C1 segment of cervical spinal cord (tissue), 14 donors: ENCODE results near the gene FAM13A.
"Not testable (repeated sequence)": the region's sequence is repeated elsewhere in the genome, so short reads cannot be mapped to it uniquely, and the experiment has no call there.

Source experiments
- DNase-seq, 14 donors: peaks; one replicate each; lab custom pipeline; 2025; lab: John Stamatoyannopoulos, UW

The FAM13A gene

GRCh38 chr4:89056953-89057398, at the start of gene FAM13A:
FAM13A (minus strand) TSS chr4:89057185; CDS start chr4:89056964, 221 bp downstream.
- DNase-seq, result peak in 12 of 14 donors; percentile 14 to 92 (median 52)

GRCh38 chr4:89105726-89106125, 48.7 kb upstream of the FAM13A start:
- DNase-seq, result no peak

DNA sequence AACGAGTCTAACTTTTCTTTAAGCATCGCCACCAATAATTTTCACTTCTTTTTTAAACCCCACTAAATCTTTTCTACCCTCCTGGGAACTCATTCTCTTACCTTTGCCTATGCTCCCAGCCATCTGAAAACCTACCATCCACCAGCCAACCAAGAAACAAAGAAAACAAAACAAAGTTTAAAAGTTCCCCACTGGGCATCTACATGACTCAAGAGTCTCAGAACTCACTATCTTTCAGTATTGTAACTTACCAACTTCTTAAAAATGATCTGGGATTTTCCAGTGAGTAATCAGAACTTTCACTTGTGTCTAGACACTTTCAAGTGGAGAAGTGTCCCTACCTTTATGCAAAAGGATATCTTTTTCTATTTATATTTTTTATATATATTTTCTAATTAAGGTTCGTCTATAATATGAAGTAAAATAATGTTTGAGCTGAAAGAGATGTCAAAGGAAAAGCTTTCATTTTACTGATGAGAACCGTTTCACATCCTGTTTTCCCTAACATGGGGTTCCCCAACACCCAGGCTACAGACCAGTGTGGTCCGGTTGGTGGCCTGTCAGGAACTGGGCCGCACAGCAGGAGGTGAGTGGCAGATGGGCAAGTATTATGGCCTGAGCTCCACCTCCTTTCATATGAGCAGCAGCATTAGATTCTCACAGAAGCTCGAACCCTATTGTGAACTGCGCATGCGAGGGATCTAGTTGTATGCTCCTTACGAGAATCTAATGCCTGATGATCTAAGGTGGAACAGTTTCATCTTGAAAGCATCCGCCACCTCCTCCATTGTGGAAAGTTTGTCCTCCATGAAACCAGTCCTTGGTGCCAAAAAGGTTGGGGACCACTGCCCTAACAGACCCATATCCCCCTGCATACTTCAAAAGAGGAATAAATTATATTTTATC, 44.5 kb upstream of the FAM13A start:
- DNase-seq, result no peak

DNA sequence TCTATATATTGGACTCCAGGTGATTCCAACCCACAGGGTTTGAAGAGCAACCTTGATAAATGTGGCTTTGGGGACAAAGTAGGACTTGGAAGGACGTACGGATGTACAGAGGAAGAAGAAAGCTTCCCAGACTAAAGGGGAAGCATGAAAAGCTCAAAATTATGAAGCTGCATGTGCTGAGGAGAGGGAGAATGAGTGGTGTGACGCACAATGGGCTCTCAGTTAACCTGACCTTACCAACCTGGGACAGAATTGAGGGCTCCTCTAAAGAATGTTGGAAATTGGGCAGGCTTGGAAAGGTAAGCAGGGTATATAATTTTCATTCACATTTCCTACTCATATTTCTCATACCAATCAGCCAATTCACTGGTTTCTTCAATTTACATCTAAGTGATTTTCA, 43.9 kb upstream of the FAM13A start:
- no peak for DNase-seq

DNA sequence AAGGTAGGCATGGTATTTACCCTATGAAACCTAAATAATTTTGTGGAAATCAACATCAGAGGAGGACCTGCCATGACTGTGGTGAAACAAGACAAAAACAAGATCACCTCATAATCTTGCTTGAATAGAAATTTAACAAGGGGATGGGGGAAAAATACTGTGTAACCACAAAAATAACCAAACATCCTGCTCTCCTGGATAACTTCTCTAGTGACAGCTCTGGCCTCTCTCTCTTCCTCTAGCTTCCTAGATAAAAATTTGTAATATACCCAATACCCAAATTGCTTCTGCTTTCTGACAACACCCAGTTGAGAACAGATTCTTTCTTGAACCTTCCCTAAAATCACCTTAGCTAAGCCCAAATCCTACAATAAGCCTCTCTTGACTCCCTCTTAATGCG, 42.5 kb upstream of the FAM13A start:
- no peak for DNase-seq

- DNase-seq, result no peak
Measured at GRCh38 chr4:89099034-89099433, 42.0 kb upstream of the FAM13A start.

GRCh38 chr4:89078300-89078699, 21.3 kb upstream of the FAM13A start:
- no peak for DNase-seq

GRCh38 chr4:89077761-89078160, 20.8 kb upstream of the FAM13A start:
- no peak for DNase-seq

- no peak for DNase-seq
Measured at GRCh38 chr4:89072921-89073320, 15.9 kb upstream of the FAM13A start.

DNA sequence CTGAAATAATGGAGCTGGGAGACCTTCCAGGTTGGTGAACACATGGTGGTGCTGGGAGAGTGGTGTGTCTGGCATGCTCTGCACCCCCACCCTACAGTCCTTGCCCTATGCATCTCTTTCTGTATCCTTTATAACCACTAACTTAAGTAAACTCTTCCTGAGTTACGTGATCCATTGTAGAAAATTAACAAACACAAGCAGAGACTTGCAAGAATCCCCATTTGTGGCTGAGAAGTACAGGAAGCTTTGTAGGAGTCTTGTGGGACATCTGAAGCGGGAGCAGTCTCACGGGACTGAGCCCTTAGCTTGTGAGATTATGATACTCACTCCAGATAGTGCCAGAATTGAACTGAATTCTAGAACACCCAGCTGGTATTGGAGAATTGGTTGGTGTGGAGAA, 14.3 kb upstream of the FAM13A start:
- DNase-seq, result no peak

DNA sequence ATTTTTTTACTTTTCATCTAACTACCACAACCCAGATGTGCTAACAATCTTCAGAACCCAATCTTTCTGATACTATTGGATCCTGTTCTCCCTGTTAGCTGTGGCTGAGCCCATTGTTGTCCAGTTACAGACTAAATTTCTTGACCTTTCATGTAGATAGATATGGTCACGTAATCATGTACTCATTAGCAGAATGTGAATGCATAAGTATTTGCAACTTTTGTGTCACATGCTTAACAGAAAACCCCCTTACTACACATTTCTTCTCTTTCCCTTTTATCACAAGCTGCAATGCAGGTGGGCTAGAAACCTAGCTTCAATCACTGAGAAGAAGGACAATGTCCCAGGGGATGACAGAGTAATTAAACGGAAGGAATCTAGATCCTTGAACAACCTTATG, 13.1 kb upstream of the FAM13A start:
- no peak for DNase-seq

- DNase-seq, result no peak
Measured at GRCh38 chr4:89069481-89069880, 12.5 kb upstream of the FAM13A start.

GRCh38 chr4:89067417-89067816, 10.4 kb upstream of the FAM13A start:
- DNase-seq, result no peak

DNA sequence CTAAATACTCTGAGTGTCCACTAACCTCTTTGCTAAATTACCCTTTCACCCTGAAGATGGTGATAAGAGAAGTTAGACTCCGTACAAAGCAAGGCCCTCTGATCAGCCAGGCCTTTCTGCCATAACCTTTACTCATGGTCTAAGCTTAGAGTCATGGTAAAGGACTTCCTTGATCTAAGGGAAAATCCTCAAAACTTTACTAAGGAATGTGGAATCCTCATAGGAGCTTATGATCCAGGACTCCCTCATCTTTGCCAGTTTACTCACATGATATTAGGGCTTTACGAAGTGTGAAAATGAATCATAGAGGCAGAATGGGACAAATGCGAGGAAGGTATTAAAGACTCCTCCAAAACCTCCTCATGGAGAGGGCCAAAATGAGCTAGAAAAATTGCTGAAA, 7.9 kb upstream of the FAM13A start:
- no peak for DNase-seq

- DNase-seq, result not testable (repeated sequence)
Measured at GRCh38 chr4:89057844-89058243, 859 bp upstream of the FAM13A start.

DNA sequence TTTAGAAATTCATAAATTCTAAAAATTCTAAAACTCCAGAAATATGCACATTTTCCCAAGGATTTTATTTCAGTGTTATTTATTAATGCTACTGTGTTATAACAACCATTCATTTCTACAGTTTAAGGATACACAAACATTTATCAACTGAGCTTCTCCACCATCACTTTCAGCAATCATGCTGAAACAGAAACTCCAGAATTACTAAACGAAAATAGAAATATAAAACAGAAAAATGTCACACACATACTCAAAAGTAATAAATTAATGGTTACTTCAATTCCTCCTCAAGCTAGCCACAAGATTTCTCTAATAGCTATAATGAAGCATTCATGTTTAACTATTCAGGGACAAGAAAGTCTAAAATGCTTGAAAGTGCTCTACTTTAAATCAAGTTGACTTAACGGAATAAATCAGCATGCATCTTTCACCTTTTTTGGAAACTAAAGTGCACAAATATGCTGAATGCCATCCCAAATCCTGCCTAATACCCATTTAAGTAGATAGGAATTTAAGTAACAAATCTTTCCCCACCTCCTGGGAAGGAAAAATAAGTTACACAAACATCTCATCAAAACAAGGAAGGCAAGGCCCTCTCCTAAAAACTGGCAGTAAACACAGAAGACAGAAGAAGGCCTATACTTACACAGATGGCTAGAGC, 563 bp downstream of the FAM13A start:
- DNase-seq, result peak in 1 of 14 donors; percentile 38

- peak in 1 of 14 donors; percentile 49 for DNase-seq
Measured at GRCh38 chr4:89055157-89056080, 1.6 kb downstream of the FAM13A start.

DNA sequence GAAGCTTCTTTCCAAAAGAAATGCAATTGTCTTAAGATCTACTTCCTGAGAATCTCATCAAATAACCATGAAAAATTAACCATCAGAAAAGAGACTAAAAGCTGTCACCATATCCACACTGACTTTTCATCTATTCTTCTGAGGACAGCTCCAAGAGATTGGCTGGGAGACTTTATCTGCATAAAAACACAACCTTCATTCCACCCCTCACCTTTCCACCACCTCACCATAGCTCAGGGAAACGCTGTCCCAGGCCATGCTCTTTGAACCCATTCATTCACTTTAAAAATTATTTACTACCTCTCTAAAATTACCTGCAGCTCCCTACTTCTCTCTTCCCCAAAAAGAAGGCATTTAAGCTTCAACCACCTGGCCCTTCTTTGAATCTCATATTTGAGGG, 2.4 kb downstream of the FAM13A start:
- DNase-seq, result peak in 1 of 14 donors; percentile 13

- DNase-seq, result no peak
Measured at GRCh38 chr4:89049853-89050252, 7.1 kb downstream of the FAM13A start.

GRCh38 chr4:89048906-89049601, 7.9 kb downstream of the FAM13A start:
- DNase-seq, result no peak
